Tibial nerve (tissue), 4 donors: ENCODE results near the gene FSTL1.

Experiments used
- CTCF ChIP-seq, 5 experiments: fragments of 200-600 bp in 3 of 5; fragments of 450-650 bp in 2 of 5; sonication (generic) in 3 of 5; IDR thresholded peaks; one replicate each; pipeline ENCODE4 v1.5.1; 2016 to 2019; ENCODE audit warnings: antibody characterized with exemption in 5 of 5, mild to moderate bottlenecking in 3 of 5, moderate library complexity in 2 of 5
- EP300 ChIP-seq, 2 donors: sonication (generic); formaldehyde crosslinking; IDR thresholded peaks; one replicate each; pipeline ENCODE4 v1.6.1; 2017; ENCODE audit warnings: antibody characterized with exemption in 2 of 2, mild to moderate bottlenecking in 1 of 2

GRCh38 chr3:120469882-120470301 lies 19.1 kb upstream of the FSTL1 start:
- no peak for TF ChIP-seq CTCF (IDR thresholded peaks at IDR 0.05)
- TF ChIP-seq EP300 (IDR thresholded peaks at IDR 0.05): no peak
